Stimulated activated CD8-positive, alpha-beta memory T cell treated with anti-CD3 and anti-CD28 coated beads, Interleukin-15, amount 100 ng/mL, for 48 hours (primary cell): ENCODE results near the gene NCKIPSD.

Source experiments
- DNase-seq, 2 donors: peaks; one replicate each; pipeline ENCODE4 v3.0.0-alpha.2; 2020; ENCODE audit warnings: low read depth in 2 of 2

Gene NCKIPSD

GRCh38 chr3:48623851-48624547 lies 61.7 kb downstream of the NCKIPSD start:
- DNase-seq: no peak
